Duodenal mucosa (tissue), 2 donors: ENCODE results near the gene PSMD11.
"Not testable (repeated sequence)": the region's sequence is repeated elsewhere in the genome, so short reads cannot be mapped to it uniquely, and the experiment has no call there.

ENCODE experiments used
- H3K27ac ChIP-seq: one replicate; pipeline ENCODE4 v1.7.0; 2013; ENCODE audit warnings: low read depth, low read length
- H3K27me3 ChIP-seq, 2 donors: one replicate each; pipeline ENCODE4 v1.7.0; 2013; ENCODE audit warnings: low read length in 2 of 2, control low read depth in 1 of 2; ENCODE audit not compliant: insufficient read depth in 2 of 2, control insufficient read depth in 1 of 2
- H3K36me3 ChIP-seq, 2 donors: one replicate each; pipeline ENCODE4 v1.7.0; 2013; ENCODE audit warnings: low read length in 2 of 2, control low read depth in 1 of 2; ENCODE audit not compliant: insufficient read depth in 2 of 2, control insufficient read depth in 1 of 2
- H3K4me1 ChIP-seq, 2 donors: one replicate each; pipeline ENCODE4 v1.7.0; 2013; ENCODE audit warnings: low read length in 2 of 2, control low read depth in 1 of 2; ENCODE audit not compliant: insufficient read depth in 2 of 2, control insufficient read depth in 1 of 2
- H3K4me3 ChIP-seq, 2 donors: one replicate each; pipeline ENCODE4 v1.7.0; 2013; ENCODE audit warnings: low read length in 2 of 2, low read depth in 1 of 2
- H3K9ac ChIP-seq, 2 donors: one replicate each; pipeline ENCODE4 v1.7.0; 2013; ENCODE audit warnings: low read length in 2 of 2, low read depth in 1 of 2
- H3K9me3 ChIP-seq, 2 donors: one replicate each; pipeline ENCODE4 v1.7.0; 2013; ENCODE audit warnings: low read length in 2 of 2, control low read depth in 1 of 2; ENCODE audit not compliant: control insufficient read depth in 1 of 2

PSMD11 gene

GRCh38 chr17:32444301-32445073 lies at the start of gene PSMD11:
Gene PSMD11, plus strand, starts transcription at chr17:32444510. Its CDS starts 14 bp downstream, at chr17:32444524.
- H3K36me3 ChIP-seq = peaks cover 5 to 17% of the 10 kb centered on the region in 2 donors
- peak within 1 kb of the TSS; percentile 78 to 88 for H3K9ac ChIP-seq
- peaks cover 24 to 25% of the 10 kb centered on the region in 2 donors for H3K4me1 ChIP-seq
- no peak within 1 kb of the TSS for H3K27ac ChIP-seq
- peak within 1 kb of the TSS; percentile 86 to 96 for H3K4me3 ChIP-seq
- no peaks in the 10 kb centered on the region for H3K27me3 ChIP-seq
- H3K9me3 ChIP-seq = no peaks in the 10 kb centered on the region

GRCh38 chr17:32396343-32396742 lies 48.0 kb upstream of the PSMD11 start:
- Histone ChIP-seq H3K27me3 (no peaks in the 10 kb centered on the region), H3K36me3 (no peaks in the 10 kb centered on the region), H3K4me3 (no peak overlapping the region), H3K9me3 (no peaks in the 10 kb centered on the region), H3K27ac (no peak overlapping the region), H3K4me1 (peaks cover 0 to 3% of the 10 kb centered on the region in 2 donors), H3K9ac (no peak overlapping the region)

GRCh38 chr17:32398946-32399345 lies 45.4 kb upstream of the PSMD11 start:
- Histone ChIP-seq H3K27ac (no peak overlapping the region), H3K36me3 (no peaks in the 10 kb centered on the region), H3K4me1 (peaks cover 0 to 3% of the 10 kb centered on the region in 2 donors), H3K27me3 (no peaks in the 10 kb centered on the region), H3K4me3 (no peak overlapping the region), H3K9me3 (no peaks in the 10 kb centered on the region), H3K9ac (no peak overlapping the region)

- not testable (repeated sequence) for H3K36me3 ChIP-seq, H3K27ac ChIP-seq, H3K9ac ChIP-seq, H3K9me3 ChIP-seq, H3K4me1 ChIP-seq, H3K4me3 ChIP-seq, H3K27me3 ChIP-seq
Measured at GRCh38 chr17:32410085-32410484, 34.2 kb upstream of the PSMD11 start.

- Histone ChIP-seq H3K4me3 (no peak overlapping the region), H3K27ac (no peak overlapping the region), H3K9ac (no peak overlapping the region), H3K27me3 (no peaks in the 10 kb centered on the region), H3K9me3 (peaks cover 4 to 7% of the 10 kb centered on the region in 2 donors), H3K4me1 (no peaks in the 10 kb centered on the region), H3K36me3 (no peaks in the 10 kb centered on the region)
Measured at GRCh38 chr17:32426894-32427293, 17.4 kb upstream of the PSMD11 start.

GRCh38 chr17:32429598-32429997 lies 14.7 kb upstream of the PSMD11 start:
- H3K9ac ChIP-seq = no peak overlapping the region
- H3K27ac ChIP-seq = no peak overlapping the region
- H3K4me3 ChIP-seq = no peak overlapping the region
- peaks cover 4 to 7% of the 10 kb centered on the region in 2 donors for H3K9me3 ChIP-seq
- H3K36me3 ChIP-seq = no peaks in the 10 kb centered on the region
- no peaks in the 10 kb centered on the region for H3K4me1 ChIP-seq
- H3K27me3 ChIP-seq = no peaks in the 10 kb centered on the region

- Histone ChIP-seq H3K4me3 (no peak overlapping the region), H3K9ac (no peak overlapping the region), H3K36me3 (no peaks in the 10 kb centered on the region), H3K27ac (no peak overlapping the region), H3K9me3 (no peaks in the 10 kb centered on the region), H3K27me3 (no peaks in the 10 kb centered on the region), H3K4me1 (peaks cover 5 to 7% of the 10 kb centered on the region in 2 donors)
Measured at GRCh38 chr17:32440722-32441121, 3.6 kb upstream of the PSMD11 start.

GRCh38 chr17:32441886-32442285 lies 2.4 kb upstream of the PSMD11 start:
- no peaks in the 10 kb centered on the region for H3K27me3 ChIP-seq
- H3K4me1 ChIP-seq = peaks cover 17 to 18% of the 10 kb centered on the region in 2 donors
- H3K4me3 ChIP-seq = no peak overlapping the region
- no peak overlapping the region for H3K9ac ChIP-seq
- no peaks in the 10 kb centered on the region for H3K9me3 ChIP-seq
- H3K27ac ChIP-seq = no peak overlapping the region
- no peaks in the 10 kb centered on the region for H3K36me3 ChIP-seq

- Histone ChIP-seq H3K27me3 (no peaks in the 10 kb centered on the region), H3K36me3 (peaks cover 4 to 11% of the 10 kb centered on the region in 2 donors), H3K4me3 (peak overlapping the region; percentile 86 to 96), H3K9ac (peak overlapping the region; percentile 52 to 78), H3K9me3 (no peaks in the 10 kb centered on the region), H3K4me1 (peaks cover 24 to 25% of the 10 kb centered on the region in 2 donors), H3K27ac (no peak overlapping the region)
Measured at GRCh38 chr17:32443827-32444300, 446 bp upstream of the PSMD11 start.

GRCh38 chr17:32445074-32445415 lies 735 bp downstream of the PSMD11 start:
- H3K4me1 ChIP-seq = peaks cover 24 to 25% of the 10 kb centered on the region in 2 donors
- peak overlapping the region; percentile 86 to 96 for H3K4me3 ChIP-seq

More at GRCh38 chr17:32445074-32445415, 735 bp downstream of the PSMD11 start:
- Histone ChIP-seq H3K27ac (no peak overlapping the region), H3K9ac (peak overlapping the region; percentile 78 to 88), H3K27me3 (no peaks in the 10 kb centered on the region), H3K36me3 (peaks cover 5 to 22% of the 10 kb centered on the region in 2 donors), H3K9me3 (no peaks in the 10 kb centered on the region)
